GM12875 (cell line): Measurements from ENCODE around the gene TBC1D22B.
"Not testable (repeated sequence)": the region's sequence is repeated elsewhere in the genome, so short reads cannot be mapped to it uniquely, and the experiment has no call there.

Source experiments
- H3K4me3 ChIP-seq: one replicate; pipeline ENCODE4 v1.5.1; 2011; ENCODE audit warnings: low read depth, low read length, control low read depth
- CTCF ChIP-seq: IDR thresholded peaks from 2 replicates; pipeline ENCODE4 v1.5.1; 2011; ENCODE audit warnings: low read depth, mild to moderate bottlenecking, control low read depth, inconsistent platforms, low read length, moderate library complexity, borderline replicate concordance; ENCODE audit not compliant: insufficient read depth

Gene TBC1D22B

GRCh38 chr6:37344308-37344707, 86.7 kb downstream of the TBC1D22B start:
- no peak for TF ChIP-seq CTCF
- H3K4me3 ChIP-seq = no peak overlapping the region

- not testable (repeated sequence) for H3K4me3 ChIP-seq
Observed at GRCh38 chr6:37345804-37346203, 88.2 kb downstream of the TBC1D22B start.

GRCh38 chr6:37347177-37347576, 89.6 kb downstream of the TBC1D22B start:
- no peak overlapping the region for H3K4me3 ChIP-seq
- no peak for TF ChIP-seq CTCF

- no peak overlapping the region for H3K4me3 ChIP-seq
- no peak for TF ChIP-seq CTCF
Observed at GRCh38 chr6:37347670-37348111, 90.1 kb downstream of the TBC1D22B start.

GRCh38 chr6:37351027-37351426, 93.5 kb downstream of the TBC1D22B start:
- no peak for TF ChIP-seq CTCF

GRCh38 chr6:37352384-37352783, 94.8 kb downstream of the TBC1D22B start:
- no peak overlapping the region for H3K4me3 ChIP-seq
- TF ChIP-seq CTCF = no peak

More at GRCh38 chr6:37351027-37351426, 93.5 kb downstream of the TBC1D22B start:
- H3K4me3 ChIP-seq = no peak overlapping the region

- TF ChIP-seq CTCF = no peak
- peak within 1 kb of the TSS; percentile 77 for H3K4me3 ChIP-seq
Observed at GRCh38 chr6:37353761-37354525, 96.4 kb downstream of the TBC1D22B start, which contains the start of gene RNF8. Gene RNF8, plus strand, starts transcription at chr6:37353983. Its CDS starts 182 bp downstream, at chr6:37354165.
